ENCODE measurements around the gene GNB2. TPM values are rescaled to one million over a fixed set of nuclear protein-coding genes. Genes with fewer than 3 reads are reported as not detected.
A peak's percentile ranks its signal among the peaks of the same experiment; 100 is the strongest.

Gene GNB2
- total and polyA plus RNA-seq, 3 donors from 2014 or later: 195 to 325 (median 200) TPM

DNA sequence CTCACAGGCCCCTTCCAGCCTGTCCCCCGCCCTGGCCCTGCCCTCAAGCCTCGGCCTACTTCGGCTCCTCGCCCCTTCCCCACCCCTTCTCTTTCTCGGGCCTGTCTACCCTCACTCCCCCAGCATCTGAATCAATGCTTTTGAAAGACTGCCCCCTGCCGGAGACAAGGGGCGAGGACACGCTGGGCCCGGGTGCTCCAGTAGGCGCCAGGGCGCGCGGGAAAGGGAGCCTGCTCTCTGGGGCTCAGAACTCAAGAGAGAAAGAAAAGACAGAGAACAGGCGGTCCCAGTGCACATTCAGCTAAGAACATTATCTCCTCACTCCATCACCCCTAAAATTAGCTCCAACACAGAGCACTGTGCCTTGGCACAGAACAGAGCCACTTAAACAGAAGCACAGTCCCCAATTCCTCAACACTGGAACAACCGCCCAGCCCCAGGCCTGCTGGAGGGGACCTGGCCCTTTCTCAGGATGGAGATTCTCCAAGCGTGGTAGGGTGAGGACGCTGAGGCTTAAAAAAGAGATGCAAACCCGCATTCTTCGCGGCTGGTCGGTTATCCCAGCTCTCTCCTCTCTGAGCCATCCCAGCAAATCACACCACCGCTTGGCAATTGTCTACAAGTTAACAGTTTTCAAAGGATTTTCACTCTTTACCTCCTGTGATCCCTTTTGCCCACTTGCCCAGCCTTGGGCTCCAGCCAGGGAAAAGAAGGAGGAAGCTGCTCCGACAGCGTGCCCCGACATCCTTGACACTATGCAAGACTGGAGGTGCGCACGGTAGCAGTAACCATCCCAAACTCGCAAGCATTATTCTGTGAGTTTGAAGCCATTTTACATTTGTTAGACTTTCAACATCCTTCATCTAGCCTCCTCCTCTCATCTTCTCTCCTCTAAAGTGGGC is 18.4 kb downstream of the GNB2 start:
- TF ChIP-seq, protein P1, sequence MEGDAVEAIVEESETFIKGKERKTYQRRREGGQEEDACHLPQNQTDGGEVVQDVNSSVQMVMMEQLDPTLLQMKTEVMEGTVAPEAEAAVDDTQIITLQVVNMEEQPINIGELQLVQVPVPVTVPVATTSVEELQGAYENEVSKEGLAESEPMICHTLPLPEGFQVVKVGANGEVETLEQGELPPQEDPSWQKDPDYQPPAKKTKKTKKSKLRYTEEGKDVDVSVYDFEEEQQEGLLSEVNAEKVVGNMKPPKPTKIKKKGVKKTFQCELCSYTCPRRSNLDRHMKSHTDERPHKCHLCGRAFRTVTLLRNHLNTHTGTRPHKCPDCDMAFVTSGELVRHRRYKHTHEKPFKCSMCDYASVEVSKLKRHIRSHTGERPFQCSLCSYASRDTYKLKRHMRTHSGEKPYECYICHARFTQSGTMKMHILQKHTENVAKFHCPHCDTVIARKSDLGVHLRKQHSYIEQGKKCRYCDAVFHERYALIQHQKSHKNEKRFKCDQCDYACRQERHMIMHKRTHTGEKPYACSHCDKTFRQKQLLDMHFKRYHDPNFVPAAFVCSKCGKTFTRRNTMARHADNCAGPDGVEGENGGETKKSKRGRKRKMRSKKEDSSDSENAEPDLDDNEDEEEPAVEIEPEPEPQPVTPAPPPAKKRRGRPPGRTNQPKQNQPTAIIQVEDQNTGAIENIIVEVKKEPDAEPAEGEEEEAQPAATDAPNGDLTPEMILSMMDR (IDR thresholded peaks at IDR 0.05): peak; percentile 85 to 88 (median 87)
- no peak for TF ChIP-seq POLR2A (IDR thresholded peaks at IDR 0.05)
- intact Hi-C loops (cut with DNase I; ENCODE audit: low total_unique reads): loop anchor here (5.0 kb wide), 2 partner anchors 125 to 225 kb away; no protein-coding TSS in a partner anchor
- 7 to 11% methylated on average over 24 to 28 of the region's 28 CpGs for WGBS, 2 donors
- Histone ChIP-seq H3K27ac (peak overlapping the region; percentile 21 to 96), H3K9me3 (no peaks in the 10 kb centered on the region), H3K36me3 (ENCODE audit: low read depth, missing control alignments) (no peaks in the 10 kb centered on the region), H3K4me3 (peak overlapping the region in 1 of 2 donors; percentile 2), H3K4me1 (peaks cover 54% of the 10 kb centered on the region), H3K27me3 (no peaks in the 10 kb centered on the region)
- peak; percentile 87 for DNase-seq

DNA sequence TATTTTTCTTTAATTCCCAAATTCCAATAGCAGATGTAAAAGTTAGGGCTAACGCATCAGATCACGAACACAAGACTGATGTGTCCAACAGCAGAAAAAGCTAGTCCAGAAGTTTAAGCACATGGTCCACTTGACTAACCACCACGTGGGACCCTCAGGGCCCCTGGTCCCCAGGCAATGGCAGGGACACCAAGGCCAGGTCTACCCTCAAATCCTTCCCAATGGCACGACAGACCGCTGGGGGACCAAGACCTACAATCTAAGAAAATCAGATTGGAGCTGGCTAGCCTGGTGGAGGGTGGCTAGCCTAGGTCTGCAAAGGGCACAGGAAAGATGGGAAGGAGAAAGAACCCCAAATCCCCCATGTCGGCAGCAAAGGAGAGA is 19.0 kb downstream of the GNB2 start:
- Histone ChIP-seq H3K36me3 (ENCODE audit: low read depth, missing control alignments) (no peaks in the 10 kb centered on the region), H3K27me3 (no peaks in the 10 kb centered on the region), H3K9me3 (no peaks in the 10 kb centered on the region), H3K4me3 (peak overlapping the region; percentile 88 to 91), H3K4me1 (peaks cover 52% of the 10 kb centered on the region), H3K27ac (peak overlapping the region; percentile 86 to 96)
- no peak for DNase-seq
- TF ChIP-seq, protein P1 (IDR thresholded peaks at IDR 0.05): no peak
- no peak for TF ChIP-seq POLR2A (IDR thresholded peaks at IDR 0.05)
- WGBS, 2 donors: 29 to 39% methylated on average over 6 of the region's 6 CpGs
- intact Hi-C loops (cut with DNase I; ENCODE audit: low total_unique reads): loop anchor here (5.0 kb wide), 2 partner anchors 125 to 225 kb away; no protein-coding TSS in a partner anchor

DNA sequence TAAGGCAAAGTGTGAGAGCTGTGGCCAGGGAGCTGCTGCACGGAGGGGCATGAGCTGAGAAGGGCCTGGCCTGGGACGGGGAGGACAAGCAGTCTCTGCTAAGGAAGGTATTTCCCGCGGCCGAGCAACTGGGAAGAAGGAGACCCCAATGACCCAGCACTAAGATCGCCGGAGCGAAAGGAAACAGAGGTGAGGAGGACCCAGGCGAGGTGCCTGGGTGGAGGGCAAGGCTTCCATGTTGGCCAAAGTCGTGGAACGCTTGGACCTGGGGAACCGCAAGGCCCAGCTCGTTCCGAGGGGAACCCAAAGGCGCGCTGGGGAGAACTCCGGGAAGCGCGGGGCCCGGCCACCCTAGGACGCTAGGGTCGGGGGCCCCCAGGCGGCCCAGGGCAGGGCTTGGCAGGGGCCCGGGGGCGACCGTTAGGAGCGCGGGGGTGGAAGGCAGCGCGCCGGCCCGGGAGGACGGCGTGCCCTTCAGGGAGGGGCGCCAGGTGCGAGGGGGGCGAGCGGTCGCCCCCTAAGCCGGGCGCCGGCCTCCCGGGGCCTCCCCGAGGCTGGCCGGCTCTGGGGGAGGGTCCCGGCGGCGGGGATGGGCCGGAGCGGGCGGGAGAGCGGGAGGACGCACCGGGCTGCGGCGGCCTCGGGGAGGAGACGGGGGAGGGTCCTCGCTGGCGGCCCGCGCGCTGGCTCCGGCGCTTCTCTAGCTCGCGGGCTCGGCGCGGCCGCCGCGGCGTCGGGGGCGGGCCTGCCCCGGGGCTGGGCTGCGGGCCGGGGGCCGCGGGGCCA is 20.0 kb downstream of the GNB2 start:
- WGBS, 2 donors: 1 to 4% methylated on average over 7 to 52 of the region's 81 CpGs
- intact Hi-C loops (cut with DNase I; ENCODE audit: low total_unique reads): loop anchor here (5.0 kb wide), 2 partner anchors 126 to 226 kb away; no protein-coding TSS in a partner anchor
- Histone ChIP-seq H3K4me3 (peak overlapping the region; percentile 88 to 91), H3K4me1 (peaks cover 42% of the 10 kb centered on the region), H3K36me3 (ENCODE audit: low read depth, missing control alignments) (no peaks in the 10 kb centered on the region), H3K27me3 (no peaks in the 10 kb centered on the region), H3K27ac (peak overlapping the region; percentile 86 to 96), H3K9me3 (no peaks in the 10 kb centered on the region)
- TF ChIP-seq POLR2A (IDR thresholded peaks at IDR 0.05): no peak
- TF ChIP-seq, protein P1 (IDR thresholded peaks at IDR 0.05): no peak
- DNase-seq: no peak

DNA sequence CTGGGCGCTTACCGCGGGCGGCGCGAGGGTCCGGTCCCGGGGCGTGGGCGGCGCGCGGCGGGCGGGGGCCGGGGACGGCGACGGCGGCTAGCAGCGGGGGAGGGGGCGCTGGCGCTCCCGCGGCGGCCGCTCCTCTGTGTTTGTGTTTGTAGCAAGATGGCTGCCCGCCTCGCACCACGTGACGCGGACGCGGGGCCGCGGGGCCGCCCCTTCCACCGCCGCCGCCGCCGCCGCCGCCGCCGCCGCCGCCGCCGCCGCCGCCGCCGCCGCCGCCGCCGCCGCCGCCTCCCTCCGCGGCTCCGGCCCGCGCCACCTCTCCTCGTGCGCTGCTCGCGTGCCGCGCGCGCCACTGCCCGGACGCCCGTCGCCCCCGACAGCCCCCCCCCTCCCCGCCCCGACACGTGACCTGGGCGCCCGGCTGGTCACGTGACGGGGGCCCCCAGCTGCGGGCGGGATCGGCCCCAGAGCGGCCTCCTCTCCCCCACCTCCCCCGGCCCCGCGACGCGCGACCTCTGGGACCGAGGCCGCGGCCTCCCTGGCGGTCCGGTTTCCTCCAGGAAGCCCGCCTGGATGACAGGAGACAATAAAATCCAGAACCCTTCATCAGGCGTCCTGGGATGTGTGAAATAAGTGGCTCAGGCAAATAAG is 20.7 kb downstream of the GNB2 start, which contains the start of gene GIGYF1:
Gene GIGYF1, minus strand, starts transcription at position 153 of the 648 bp plus-strand sequence. CDS start 6,012 bp downstream, outside the sequence.
- H3K4me3 ChIP-seq: peak within 1 kb of the TSS; percentile 88 to 91
- H3K27me3 ChIP-seq: no peaks in the 10 kb centered on the region
- intact Hi-C loops (cut with DNase I; ENCODE audit: low total_unique reads): loop anchor here (5.0 kb wide), 2 partner anchors 127 to 227 kb away; no protein-coding TSS in a partner anchor
- TF ChIP-seq POLR2A (IDR thresholded peaks at IDR 0.05): no peak
- TF ChIP-seq, protein P1 (IDR thresholded peaks at IDR 0.05): no peak
- H3K9me3 ChIP-seq: no peaks in the 10 kb centered on the region
- H3K27ac ChIP-seq: peak within 1 kb of the TSS; percentile 86 to 96
- no peaks in the 10 kb centered on the region for H3K36me3 ChIP-seq (ENCODE audit: low read depth, missing control alignments)
- WGBS, 2 donors: 0 to 1% methylated on average over 23 to 24 of the region's 102 CpGs
- H3K4me1 ChIP-seq: peaks cover 38% of the 10 kb centered on the region
- DNase-seq: peak; percentile 81

All from testis (tissue), 3 donors.